T-helper 22 cell (primary cell): ENCODE results near the gene KRTAP5-4.

Source experiments
- DNase-seq: peaks from one replicate; pipeline ENCODE4 v3.0.0-alpha.2; 2020; ENCODE audit warnings: low read depth

The KRTAP5-4 gene

DNA sequence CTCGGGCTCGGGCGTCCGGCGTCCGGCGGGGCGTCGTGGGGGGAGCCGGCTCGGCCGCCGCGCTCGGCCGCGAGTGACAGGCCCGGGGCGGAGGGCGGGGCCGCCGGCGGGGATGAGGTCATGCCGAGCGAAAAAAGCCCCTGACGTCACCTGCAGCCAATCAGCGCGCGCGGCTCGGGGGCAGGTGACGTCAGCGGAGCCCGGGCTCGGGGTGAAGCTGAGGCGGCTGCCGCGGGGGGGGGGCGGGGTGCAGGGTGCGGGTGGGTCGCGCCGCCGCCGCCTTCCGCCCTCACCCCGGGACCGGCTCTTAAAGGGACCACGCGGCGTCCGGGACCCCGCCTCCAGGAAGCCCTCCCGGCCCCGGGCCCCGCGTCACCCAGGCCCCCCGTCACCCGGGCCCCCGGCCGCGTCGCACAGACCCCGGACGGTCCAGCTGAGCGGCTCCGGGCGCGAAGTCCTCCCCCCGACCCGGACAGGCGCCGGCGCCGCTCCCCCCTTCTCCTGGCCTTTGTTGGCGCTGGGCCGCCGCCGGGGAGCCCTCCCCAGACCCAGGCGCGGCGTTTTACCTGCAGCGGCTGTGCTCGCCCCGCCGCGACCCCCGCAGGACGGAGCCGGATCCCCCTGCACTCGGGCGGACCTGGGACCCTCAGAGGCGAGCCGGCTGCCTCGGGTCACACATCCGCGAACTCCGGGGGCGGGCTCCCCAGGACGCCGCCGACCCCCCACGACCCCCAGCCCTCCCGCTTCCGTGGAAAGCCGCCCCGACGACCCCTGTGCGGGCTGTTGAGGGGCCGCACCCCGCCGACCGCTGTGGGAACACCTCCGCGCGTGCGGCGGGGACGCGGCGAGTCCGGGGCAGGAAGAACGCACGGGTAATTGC lies 49.5 kb downstream of the KRTAP5-4 start, which contains the start of gene DUSP8:
DUSP8 (minus strand) TSS at position 75 of the 880 bp plus-strand sequence. CDS start 6,445 bp downstream, outside the sequence.
- peak; percentile 91 for DNase-seq

GRCh38 chr11:1571760-1572196 lies 50.2 kb downstream of the KRTAP5-4 start:
- no peak for DNase-seq
